GM12873 (cell line): Measurements from ENCODE around the gene MT1H.

ENCODE experiments used
- CTCF ChIP-seq: IDR thresholded peaks from 2 replicates; pipeline ENCODE4 v1.5.1; 2012; ENCODE audit warnings: low read depth, mild to moderate bottlenecking, moderate library complexity, low read length, control low read depth; ENCODE audit not compliant: insufficient read depth; ENCODE audit errors: missing control alignments

MT1H gene

DNA sequence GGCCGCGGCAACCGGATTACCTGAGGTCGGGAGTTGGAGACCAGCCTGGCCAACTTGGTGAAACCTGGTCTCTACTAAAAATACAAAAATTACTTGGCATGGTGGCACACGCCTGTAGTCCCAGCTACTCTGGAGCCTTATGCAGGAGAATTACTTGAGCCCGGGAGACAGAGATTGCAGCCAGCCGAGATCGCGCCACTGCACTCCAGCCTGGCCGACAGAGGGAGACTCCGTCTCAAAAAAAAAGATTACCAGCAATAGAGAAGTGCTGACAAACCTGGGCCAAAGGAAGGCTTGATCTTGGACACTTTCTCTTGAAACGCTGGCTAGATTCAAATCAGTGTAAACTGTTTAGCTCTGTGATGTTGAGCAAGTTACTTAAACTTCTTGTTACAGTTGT, 4.3 kb downstream of the MT1H start:
- peak; percentile 63 for TF ChIP-seq CTCF

DNA sequence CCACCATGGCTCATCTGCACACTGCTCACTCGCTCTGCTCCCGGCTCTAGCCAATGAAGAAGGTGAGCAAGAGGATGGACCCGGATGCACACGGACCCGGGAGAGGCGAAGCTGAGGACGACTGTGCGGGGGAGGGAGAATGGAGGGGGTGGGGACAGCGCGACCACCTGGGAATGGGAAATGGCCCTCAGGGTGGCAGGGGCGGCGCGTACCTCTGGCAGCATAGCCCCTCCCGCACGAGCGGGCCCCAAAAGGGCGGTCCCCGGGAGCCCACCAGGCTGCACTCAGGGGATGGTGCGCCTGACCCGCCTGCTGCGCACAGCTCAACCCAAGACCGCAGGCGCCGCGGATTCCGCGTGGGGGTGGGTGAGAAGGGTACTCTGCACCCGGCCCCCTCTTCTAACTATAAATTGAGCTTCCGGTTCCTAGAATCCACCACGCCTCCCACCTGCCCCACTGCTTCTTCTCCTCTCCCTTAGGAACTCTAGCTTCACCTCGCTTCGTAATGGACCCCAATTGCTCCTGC, 6.1 kb downstream of the MT1H start:
- no peak for TF ChIP-seq CTCF

GRCh38 chr16:56677474-56677873, 7.9 kb downstream of the MT1H start:
- no peak for TF ChIP-seq CTCF

GRCh38 chr16:56679078-56679730, 9.6 kb downstream of the MT1H start:
- TF ChIP-seq CTCF: no peak

GRCh38 chr16:56679818-56680217, 10.2 kb downstream of the MT1H start:
- no peak for TF ChIP-seq CTCF

GRCh38 chr16:56681939-56682702, 12.5 kb downstream of the MT1H start, which contains the start of gene MT1X:
MT1X (plus strand) TSS chr16:56682470; CDS start chr16:56682541, 71 bp downstream.
- TF ChIP-seq CTCF: no peak

- TF ChIP-seq CTCF: no peak
These were observed 13.2 kb downstream of the MT1H start for GRCh38 chr16:56682703-56683397.
